GM23338 (cell line): ENCODE data around the gene TFPT. TPM values are rescaled to one million over a fixed set of nuclear protein-coding genes. Genes with fewer than 3 reads are reported as not detected.

Source experiments
- ATAC-seq: fragments of 200-7000 bp; cut with Tn5 transposase; 3 replicates; pipeline ENCODE4 v1.9.1; 2020
- DNase-seq: peaks from one replicate; pipeline ENCODE4 v3.0.0-alpha.2; 2015; ENCODE audit warnings: low spot score
- H2AFZ ChIP-seq: fragments of 200-600 bp; sonication (generic); 2 replicates; pipeline ENCODE4 v1.8.0; 2016; ENCODE audit warnings: antibody characterized with exemption, mild to moderate bottlenecking, moderate library complexity
- H3F3A ChIP-seq: fragments of 200-600 bp; sonication (generic); replicated peaks from 2 replicates; pipeline ENCODE4 v1.8.0; 2017; ENCODE audit warnings: antibody characterized with exemption, mixed run types, low read depth
- H3K27ac ChIP-seq: fragments of 200-600 bp; sonication (generic); 2 replicates; pipeline ENCODE4 v1.6.1; 2016; ENCODE audit warnings: low read depth
- H3K27me3 ChIP-seq: fragments of 200-600 bp; sonication (generic); 2 replicates; pipeline ENCODE4 v1.8.0; 2016; ENCODE audit warnings: mild to moderate bottlenecking, mixed run types, moderate library complexity; ENCODE audit not compliant: insufficient read depth
- H3K36me3 ChIP-seq: fragments of 200-600 bp; sonication (generic); 2 replicates; pipeline ENCODE4 v1.8.0; 2016; ENCODE audit warnings: mild to moderate bottlenecking; ENCODE audit not compliant: insufficient read depth
- H3K4me1 ChIP-seq: fragments of 200-600 bp; sonication (generic); 2 replicates; pipeline ENCODE4 v1.8.0; 2016; ENCODE audit warnings: mild to moderate bottlenecking, moderate library complexity; ENCODE audit not compliant: insufficient read depth
- H3K4me2 ChIP-seq: fragments of 200-600 bp; sonication (generic); 2 replicates; pipeline ENCODE4 v1.7.1; 2017; ENCODE audit warnings: mixed run types
- H3K4me3 ChIP-seq: fragments of 200-600 bp; sonication (generic); 2 replicates; pipeline ENCODE4 v1.6.1; 2016; ENCODE audit warnings: mixed run types
- H3K79me2 ChIP-seq: fragments of 200-600 bp; sonication (generic); replicated peaks from 2 replicates; pipeline ENCODE4 v1.8.0; 2017; ENCODE audit warnings: mild to moderate bottlenecking; ENCODE audit not compliant: insufficient read depth
- H3K9me2 ChIP-seq: fragments of 200-600 bp; sonication (generic); 2 replicates; pipeline ENCODE4 v1.8.0; 2017; ENCODE audit not compliant: insufficient read depth
- H4K20me1 ChIP-seq: fragments of 200-600 bp; sonication (generic); replicated peaks from 2 replicates; pipeline ENCODE4 v1.8.0; 2017; ENCODE audit warnings: mild to moderate bottlenecking; ENCODE audit not compliant: insufficient read depth
- H3K27ac Mint-ChIP-seq: 2 replicates; pipeline ENCODE4 v1.8.0; 2020; ENCODE audit warnings: inconsistent platforms, mild to moderate bottlenecking, moderate library complexity, mixed read lengths
- H3K27me3 Mint-ChIP-seq: 3 replicates; pipeline ENCODE4 v1.8.0; 2022; ENCODE audit warnings: low read depth, mild to moderate bottlenecking, moderate library complexity, mixed read lengths, inconsistent platforms; ENCODE audit not compliant: insufficient read depth, poor library complexity
- H3K36me3 Mint-ChIP-seq: 3 replicates; pipeline ENCODE4 v1.8.0; 2021; ENCODE audit warnings: low read depth, mild to moderate bottlenecking, inconsistent platforms, moderate library complexity, mixed read lengths
- H3K4me1 Mint-ChIP-seq: 3 replicates; pipeline ENCODE4 v1.8.0; 2020; ENCODE audit warnings: mild to moderate bottlenecking, inconsistent platforms, mixed read lengths
- H3K4me3 Mint-ChIP-seq: 3 replicates; pipeline ENCODE4 v1.8.0; 2021; ENCODE audit warnings: moderate library complexity, mild to moderate bottlenecking, inconsistent platforms, mixed read lengths
- H3K9me3 Mint-ChIP-seq: 3 replicates; pipeline ENCODE4 v1.8.0; 2020; ENCODE audit warnings: moderate library complexity, mild to moderate bottlenecking, inconsistent platforms, mixed read lengths
- CREB1 ChIP-seq: fragments of 250-450 bp; sonication (Bioruptor Pico); IDR thresholded peaks from 2 replicates; pipeline ENCODE4 v1.5.0; 2020; ENCODE audit warnings: low read depth, mild to moderate bottlenecking, moderate library complexity
- CTCF ChIP-seq, 2 experiments: fragments of 200-600 bp in 1 of 2; sonication (generic) in 1 of 2; conservative IDR thresholded peaks; 2 replicates each; pipeline versions ENCODE4 v1.5.1 to v1.6.1; 2016 to 2017; ENCODE audit warnings: antibody characterized with exemption in 2 of 2, low read depth in 2 of 2, mild to moderate bottlenecking in 2 of 2, moderate library complexity in 1 of 2
- ETS1 ChIP-seq: IDR thresholded peaks from 2 replicates; pipeline ENCODE4 v1.6.1; 2016; ENCODE audit warnings: antibody characterized with exemption
- EZH2 ChIP-seq: fragments of 200-600 bp; sonication (generic); IDR thresholded peaks from one replicate; pipeline ENCODE4 v1.8.0; 2017; ENCODE audit warnings: antibody characterized with exemption, mild to moderate bottlenecking, low read depth; ENCODE audit not compliant: unreplicated experiment
- EZH2phosphoT487 ChIP-seq: fragments of 200-600 bp; sonication (generic); IDR thresholded peaks from one replicate; pipeline ENCODE4 v1.8.1; 2018; ENCODE audit warnings: antibody characterized with exemption; ENCODE audit not compliant: unreplicated experiment
- POLR2AphosphoS5 ChIP-seq: IDR thresholded peaks from 2 replicates; pipeline ENCODE4 v1.6.1; 2016; ENCODE audit warnings: antibody characterized with exemption, low read depth
- REST ChIP-seq: IDR thresholded peaks from one replicate; pipeline ENCODE4 v1.6.1; 2018; ENCODE audit warnings: antibody characterized with exemption; ENCODE audit not compliant: unreplicated experiment
- STAT1 ChIP-seq: IDR thresholded peaks from one replicate; pipeline ENCODE4 v1.6.1; 2016; ENCODE audit warnings: antibody characterized with exemption; ENCODE audit not compliant: unreplicated experiment
- ZNF114 ChIP-seq: fragments of 250-450 bp; sonication (Bioruptor Pico); IDR thresholded peaks from 2 replicates; pipeline ENCODE4 v1.5.0; 2020; ENCODE audit warnings: mild to moderate bottlenecking, moderate library complexity
- polyA plus RNA-seq: library from polyadenylated mRNA; unstranded; fragments of >200 nt; fragmentation: Nextera tagmentation; extraction: Ambion mirVana; gene quantifications from 2 replicates; pipeline ENCODE4 v1.2.1, GENCODE V29; 2016
- total RNA-seq: library from RNA; depleted of rRNA; stranded (reverse); fragments of >200 nt; shearing (Covaris generic); gene quantifications from 2 replicates; pipeline ENCODE4 v1.2.3, GENCODE V29; 2014

The TFPT gene
- total and polyA plus RNA-seq, 2 experiments from 2014 or later, result 12.0 to 18.3 TPM

GRCh38 chr19:54162241-54162805 is 46.9 kb upstream of the TFPT start:
- Histone ChIP-seq H3K4me1 (peaks cover 8% of the 10 kb centered on the region; the same call in 1 of the 2 replicates), H3K4me3 (peak overlapping the region; percentile 58), H3K36me3 (no peaks in the 10 kb centered on the region), H3K4me2 (peak overlapping the region; percentile 76), H2AFZ (no peak overlapping the region), H3K9me2 (no peaks in the 10 kb centered on the region), H4K20me1 (peaks cover 2% of the 10 kb centered on the region; the same call in 1 of the 2 replicates), H3K27me3 (peaks cover 7% of the 10 kb centered on the region; the same call in 1 of the 2 replicates), H3K27ac (no peak overlapping the region), H3F3A (peaks cover 27% of the 10 kb centered on the region), H3K79me2 (peaks cover 9% of the 10 kb centered on the region; the same call in 1 of the 2 replicates)
- Mint-ChIP-seq H3K9me3 (peaks cover 2% of the 10 kb centered on the region; the same call in 2 of the 3 replicates), H3K4me3 (peak overlapping the region; percentile 86), H3K27ac (peak overlapping the region; percentile 90; the same call in 1 of the 2 replicates), H3K4me1 (peaks cover 39% of the 10 kb centered on the region), H3K27me3 (peaks cover 48% of the 10 kb centered on the region), H3K36me3 (peaks cover 8% of the 10 kb centered on the region)
- DNase-seq, result peak; percentile 90
- TF ChIP-seq ZNF114 (CRISPR knock-in tag) (no peak), CREB1 (CRISPR knock-in tag) (no peak), EZH2 (no peak), REST (no peak), EZH2phosphoT487 (no peak), CTCF (conservative IDR thresholded peaks at IDR 0.05; ENCODE audit: low read depth in 2 of 2) (no peak), POLR2AphosphoS5 (no peak), STAT1 (no peak), ETS1 (no peak)
- ATAC-seq, result peak; percentile 17
